IMR-90 (cell line): ENCODE measurements around the gene TUBGCP2. TPM values are rescaled to one million over a fixed set of nuclear protein-coding genes. Genes with fewer than 3 reads are reported as not detected.

ENCODE experiments used
- ATAC-seq: fragments of 200-7000 bp; cut with Tn5 transposase; 2 replicates; pipeline ENCODE4 v1.9.1; 2020; ENCODE audit warnings: low read depth, mild to moderate bottlenecking, moderate library complexity
- BruUV-seq: library from RNA; stranded (reverse); fragments of 400-500 nt; replicated peaks from 2 replicates; lab custom pipeline; 2021; lab: Mats Ljungman, UMichigan
- CTCF ChIA-PET: fragments of 300-600 bp; formaldehyde crosslinking; extraction: SDS; loops from one replicate; lab custom pipeline; 2021; ENCODE audit warnings: antibody characterized with exemption; lab: Yijun Ruan, JAX
- POLR2A ChIA-PET: fragments of 300-600 bp; sonication (Branson Sonifier 250); formaldehyde crosslinking; loops from one replicate; lab custom pipeline; 2022; ENCODE audit warnings: antibody characterized with exemption; ENCODE audit not compliant: unreplicated experiment; lab: Charles Lee
- DNase-seq: peaks from one replicate; pipeline ENCODE4 v3.0.0; 2013
- H2AFZ ChIP-seq: replicated peaks from 2 replicates; pipeline ENCODE3; 2013; ENCODE audit warnings: low read length, mild to moderate bottlenecking; ENCODE audit not compliant: poor library complexity
- H2AK5ac ChIP-seq: 2 replicates; pipeline ENCODE4 v1.6.1; 2013; ENCODE audit warnings: low read depth, low read length, inconsistent platforms
- H2AK9ac ChIP-seq: replicated peaks from 2 replicates; pipeline ENCODE3; 2013; ENCODE audit warnings: mild to moderate bottlenecking, low read depth, low read length, moderate library complexity; ENCODE audit not compliant: poor library complexity
- H2BK120ac ChIP-seq: 2 replicates; pipeline ENCODE4 v1.6.1; 2013; ENCODE audit warnings: low read depth, low read length, inconsistent platforms
- H2BK15ac ChIP-seq: 3 replicates; pipeline ENCODE4 v1.6.1; 2013; ENCODE audit warnings: low read depth, low read length, inconsistent platforms
- H2BK20ac ChIP-seq: 2 replicates; pipeline ENCODE4 v1.6.1; 2013; ENCODE audit warnings: low read depth, mild to moderate bottlenecking, inconsistent platforms, low read length, moderate library complexity
- H2BK5ac ChIP-seq: 2 replicates; pipeline ENCODE4 v1.6.1; 2013; ENCODE audit warnings: mild to moderate bottlenecking, low read depth, low read length, inconsistent platforms; ENCODE audit not compliant: poor library complexity, severe bottlenecking
- H3K14ac ChIP-seq: replicated peaks from 2 replicates; pipeline ENCODE4 v1.6.1; 2013; ENCODE audit warnings: low read depth, low read length, inconsistent platforms
- H3K18ac ChIP-seq: 2 replicates; pipeline ENCODE4 v1.6.1; 2013; ENCODE audit warnings: low read depth, low read length, control low read depth
- H3K23ac ChIP-seq: 2 replicates; pipeline ENCODE4 v1.6.1; 2013; ENCODE audit warnings: low read depth, low read length, inconsistent platforms
- H3K27ac ChIP-seq: 2 replicates; pipeline ENCODE4 v1.5.1; 2013; ENCODE audit warnings: mild to moderate bottlenecking, control low read depth, low read length; ENCODE audit not compliant: insufficient read depth
- H3K27me3 ChIP-seq: 2 replicates; pipeline ENCODE4 v1.6.1; 2013; ENCODE audit warnings: low read length; ENCODE audit not compliant: control insufficient read depth, insufficient read depth
- H3K36me3 ChIP-seq: 2 replicates; pipeline ENCODE4 v1.6.1; 2013; ENCODE audit warnings: low read length, mixed read lengths; ENCODE audit not compliant: control insufficient read depth, insufficient read depth
- H3K4ac ChIP-seq: 2 replicates; pipeline ENCODE4 v1.6.1; 2013; ENCODE audit warnings: low read depth, low read length, inconsistent platforms
- H3K4me1 ChIP-seq: 2 replicates; pipeline ENCODE4 v1.6.1; 2013; ENCODE audit warnings: low read length, mixed read lengths; ENCODE audit not compliant: control insufficient read depth, insufficient read depth
- H3K4me2 ChIP-seq: 2 replicates; pipeline ENCODE4 v1.6.1; 2013; ENCODE audit warnings: low read depth, mild to moderate bottlenecking, control low read depth, low read length, moderate library complexity
- H3K4me3 ChIP-seq: 2 replicates; pipeline ENCODE4 v1.5.1; 2013; ENCODE audit warnings: low read depth, mild to moderate bottlenecking, control low read depth, low read length, moderate library complexity; ENCODE audit not compliant: insufficient read depth
- H3K56ac ChIP-seq: 2 replicates; pipeline ENCODE4 v1.6.1; 2013; ENCODE audit warnings: low read length, inconsistent platforms; ENCODE audit not compliant: insufficient read depth; ENCODE audit errors: extremely low read depth
- H3K79me1 ChIP-seq, 2 experiments: 2 replicates each; pipeline ENCODE4 v1.6.1; 2013; ENCODE audit warnings: low read length in 2 of 2, inconsistent platforms in 1 of 2, low read depth in 1 of 2
- H3K9ac ChIP-seq: 2 replicates; pipeline ENCODE4 v1.6.1; 2013; ENCODE audit warnings: low read depth, low read length, control low read depth
- H3K9me1 ChIP-seq: 2 replicates; pipeline ENCODE4 v1.6.1; 2013; ENCODE audit warnings: low read length, inconsistent platforms; ENCODE audit not compliant: insufficient read depth
- H3K9me3 ChIP-seq: 2 replicates; pipeline ENCODE4 v1.6.1; 2013; ENCODE audit warnings: low read length; ENCODE audit not compliant: control insufficient read depth, insufficient read depth
- H4K20me1 ChIP-seq: 2 replicates; pipeline ENCODE4 v1.6.1; 2013; ENCODE audit warnings: low read length, inconsistent platforms; ENCODE audit not compliant: insufficient read depth
- H4K5ac ChIP-seq: 2 replicates; pipeline ENCODE4 v1.6.1; 2013; ENCODE audit warnings: mild to moderate bottlenecking, low read depth, low read length, control low read depth
- H4K8ac ChIP-seq, 2 experiments: 2 replicates each; pipeline ENCODE4 v1.6.1; 2013; ENCODE audit warnings: low read depth in 2 of 2, low read length in 2 of 2, control low read depth in 1 of 2, inconsistent platforms in 1 of 2
- H4K91ac ChIP-seq: 2 replicates; pipeline ENCODE4 v1.6.1; 2013; ENCODE audit warnings: low read depth, low read length, inconsistent platforms; ENCODE audit not compliant: insufficient read depth
- BHLHE40 ChIP-seq: fragments of 150-350 bp; IDR thresholded peaks from 2 replicates; pipeline ENCODE4 v1.6.1; 2016; ENCODE audit warnings: mild to moderate bottlenecking, low read depth, low read length
- NFE2L2 ChIP-seq: fragments of 150-350 bp; IDR thresholded peaks from 2 replicates; pipeline ENCODE4 v1.6.1; 2016; ENCODE audit warnings: low read depth, mild to moderate bottlenecking, low read length
- POLR2A ChIP-seq: IDR thresholded peaks from 2 replicates; pipeline ENCODE4 v1.6.1; 2012; ENCODE audit warnings: mild to moderate bottlenecking, low read depth, low read length
- SMC3 ChIP-seq: fragments of 150-350 bp; IDR thresholded peaks from 2 replicates; pipeline ENCODE4 v1.6.1; 2016; ENCODE audit warnings: low read depth, mild to moderate bottlenecking, antibody characterized with exemption, low read length, moderate library complexity
- WGBS, 2 experiments: methylation state at CpG; one replicate each; pipeline versions ENCODE4 v1.1.5 to v1.1.7; 2013; ENCODE audit warnings: missing lambda C conversion rate in 2 of 2; ENCODE audit not compliant: insufficient read length in 1 of 2; ENCODE audit errors: extremely low coverage in 2 of 2; 5-methylcytosine and 5-hydroxymethylcytosine counted together
- dilution Hi-C: fragments of 300-500 bp; cut with HindIII; formaldehyde crosslinking; loops from one replicate; pipeline ENCODE4 v1.14.3; 2018; ENCODE audit warnings: low sequenced_read_pairs; ENCODE audit not compliant: unreplicated experiment
- in situ Hi-C: fragments of 300-500 bp; cut with MboI; formaldehyde crosslinking; loops from 3 replicates; pipeline ENCODE4 v1.14.3; 2019; ENCODE audit warnings: low sequenced_read_pairs, inconsistent platforms, mixed read lengths
- intact Hi-C: fragments of 100-400 bp; cut with micrococcal nuclease; formaldehyde crosslinking; loops from 2 replicates; pipeline ENCODE4 v1.10.0; 2022
- polyA plus RNA-seq, 3 experiments: library from polyadenylated mRNA; depleted of rRNA; stranded (reverse); fragments of >200 nt; gene quantifications; 2 replicates each; pipeline ENCODE4 v1.2.3, GENCODE V29; 2012; ENCODE audit warnings: low replicate concordance in 1 of 3
- total RNA-seq: library from RNA; depleted of rRNA; stranded (reverse); fragments of >200 nt; gene quantifications from 2 replicates; pipeline ENCODE4 v1.2.3, GENCODE V29; 2012

Gene TUBGCP2
- total and polyA plus RNA-seq, 2 of the 4 experiments (the other 2 are of a cell fraction), result 48.1 to 72.6 TPM

GRCh38 chr10:133312769-133313145 lies 4.1 kb upstream of the TUBGCP2 start:
- dilution Hi-C loops, result no loop called here
- ATAC-seq, result no peak
- H4K20me1 ChIP-seq, result peaks cover 11% of the 10 kb centered on the region
- no peak overlapping the region for H2AK9ac ChIP-seq
- CTCF ChIA-PET, result no interaction called here
- H2BK15ac ChIP-seq, result no peak overlapping the region
- H3K9me3 ChIP-seq, result no peaks in the 10 kb centered on the region
- H3K14ac ChIP-seq, result no peak overlapping the region
- no peak overlapping the region for H4K8ac ChIP-seq
- POLR2A ChIA-PET, result no interaction called here
- intact Hi-C loops, result no loop called here
- H3K9me1 ChIP-seq, result peaks cover 6% of the 10 kb centered on the region; the same call in 1 of the 2 replicates
- H3K36me3 ChIP-seq, result peaks cover 14% of the 10 kb centered on the region; the same call in 1 of the 2 replicates
- peaks cover 3% of the 10 kb centered on the region; the same call in 1 of the 2 replicates for H3K4me1 ChIP-seq
- no peak overlapping the region for H3K56ac ChIP-seq
- no peaks in the 10 kb centered on the region for H3K27me3 ChIP-seq
- H3K27ac ChIP-seq, result no peak overlapping the region
- H4K5ac ChIP-seq, result no peak overlapping the region
- no peak overlapping the region for H3K9ac ChIP-seq
- no peak overlapping the region for H2BK120ac ChIP-seq
- no peak overlapping the region for H3K4ac ChIP-seq
- H2AFZ ChIP-seq, result no peak overlapping the region
- TF ChIP-seq POLR2A (no peak), SMC3 (no peak), NFE2L2 (no peak), BHLHE40 (no peak)
- no peak for DNase-seq
- H3K23ac ChIP-seq, result no peak overlapping the region
- no peak overlapping the region for H2BK20ac ChIP-seq
- in situ Hi-C loops, result no loop called here
- H3K4me2 ChIP-seq, result no peak overlapping the region
- no peak overlapping the region for H3K4me3 ChIP-seq
- no peak overlapping the region for H2AK5ac ChIP-seq
- no CpG with 5 or more reads among the region's 9 CpGs for WGBS, 2 experiments
- H2BK5ac ChIP-seq, result no peak overlapping the region
- H4K91ac ChIP-seq, result no peak overlapping the region
- H3K18ac ChIP-seq, result no peak overlapping the region
- H3K79me1 ChIP-seq, result peaks cover 7 to 16% of the 10 kb centered on the region in 2 experiments
- no TSS peak for BruUV-seq
